Measurements from ENCODE around the gene GIMAP7. TPM values are rescaled to one million over a fixed set of nuclear protein-coding genes. Genes with fewer than 3 reads are reported as not detected.

GIMAP7 gene
- total and polyA plus RNA-seq, 2 experiments from 2014 or later, result not detected

GRCh38 chr7:150471886-150472285 is 42.8 kb upstream of the GIMAP7 start:
- H3K27ac ChIP-seq, result no peak overlapping the region
- H3K27me3 ChIP-seq, result peaks cover 4% of the 10 kb centered on the region
- H3K4me3 ChIP-seq, result no peak overlapping the region
- DNase-seq (ENCODE audit: low read depth in 1 of 2, low spot score in 1 of 2), result no peak
- no peaks in the 10 kb centered on the region for H3K4me1 ChIP-seq (ENCODE audit: low read depth)
- TF ChIP-seq, protein P1, sequence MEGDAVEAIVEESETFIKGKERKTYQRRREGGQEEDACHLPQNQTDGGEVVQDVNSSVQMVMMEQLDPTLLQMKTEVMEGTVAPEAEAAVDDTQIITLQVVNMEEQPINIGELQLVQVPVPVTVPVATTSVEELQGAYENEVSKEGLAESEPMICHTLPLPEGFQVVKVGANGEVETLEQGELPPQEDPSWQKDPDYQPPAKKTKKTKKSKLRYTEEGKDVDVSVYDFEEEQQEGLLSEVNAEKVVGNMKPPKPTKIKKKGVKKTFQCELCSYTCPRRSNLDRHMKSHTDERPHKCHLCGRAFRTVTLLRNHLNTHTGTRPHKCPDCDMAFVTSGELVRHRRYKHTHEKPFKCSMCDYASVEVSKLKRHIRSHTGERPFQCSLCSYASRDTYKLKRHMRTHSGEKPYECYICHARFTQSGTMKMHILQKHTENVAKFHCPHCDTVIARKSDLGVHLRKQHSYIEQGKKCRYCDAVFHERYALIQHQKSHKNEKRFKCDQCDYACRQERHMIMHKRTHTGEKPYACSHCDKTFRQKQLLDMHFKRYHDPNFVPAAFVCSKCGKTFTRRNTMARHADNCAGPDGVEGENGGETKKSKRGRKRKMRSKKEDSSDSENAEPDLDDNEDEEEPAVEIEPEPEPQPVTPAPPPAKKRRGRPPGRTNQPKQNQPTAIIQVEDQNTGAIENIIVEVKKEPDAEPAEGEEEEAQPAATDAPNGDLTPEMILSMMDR (IDR thresholded peaks at IDR 0.05; ENCODE audit: low read depth, low read length), result no peak
- no peaks in the 10 kb centered on the region for H3K36me3 ChIP-seq
- H3K9me3 ChIP-seq (ENCODE audit: low read depth), result no peaks in the 10 kb centered on the region

DNA sequence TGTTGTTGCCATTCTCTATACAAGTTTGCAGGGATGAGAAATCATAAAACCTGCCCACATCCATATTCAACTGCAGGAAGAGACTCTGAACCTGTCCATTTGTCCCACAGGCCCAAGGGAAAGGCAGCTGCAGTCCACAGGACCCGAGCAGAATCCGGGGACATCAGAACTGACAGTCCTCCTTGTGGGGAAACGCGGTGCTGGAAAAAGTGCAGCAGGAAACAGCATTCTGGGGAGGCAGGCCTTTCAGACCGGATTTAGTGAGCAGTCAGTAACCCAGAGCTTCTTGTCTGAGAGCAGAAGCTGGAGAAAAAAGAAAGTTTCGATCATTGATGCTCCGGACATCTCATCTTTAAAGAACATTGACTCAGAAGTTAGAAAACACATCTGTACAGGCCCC is 40.8 kb upstream of the GIMAP7 start:
- Histone ChIP-seq H3K9me3 (ENCODE audit: low read depth) (no peaks in the 10 kb centered on the region), H3K27me3 (no peaks in the 10 kb centered on the region), H3K4me1 (ENCODE audit: low read depth) (no peaks in the 10 kb centered on the region), H3K36me3 (no peaks in the 10 kb centered on the region), H3K4me3 (no peak overlapping the region), H3K27ac (no peak overlapping the region)
- DNase-seq (ENCODE audit: low read depth in 1 of 2, low spot score in 1 of 2), result no peak
- TF ChIP-seq, protein P1 (IDR thresholded peaks at IDR 0.05; ENCODE audit: low read depth, low read length), result no peak

DNA sequence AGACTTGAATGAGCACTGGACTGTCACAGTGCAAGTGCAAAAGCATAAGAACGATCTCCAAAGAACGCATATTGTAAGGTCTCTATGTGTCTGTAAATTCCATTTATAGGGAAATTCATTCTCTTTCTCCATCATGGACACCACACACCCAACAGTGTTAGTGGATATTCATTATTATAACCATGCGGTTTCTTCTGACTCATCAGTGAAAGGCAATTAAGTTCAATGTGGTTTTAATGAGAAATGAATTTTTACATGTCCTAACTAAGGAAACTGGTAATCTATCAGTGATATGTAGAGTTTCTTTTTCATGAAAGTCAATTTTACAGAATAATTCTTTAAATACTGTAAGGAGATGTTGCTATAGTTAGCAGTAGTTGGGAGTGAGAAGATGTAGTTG is 38.4 kb upstream of the GIMAP7 start:
- no peak for DNase-seq (ENCODE audit: low read depth in 1 of 2, low spot score in 1 of 2)
- H3K36me3 ChIP-seq, result no peaks in the 10 kb centered on the region
- no peaks in the 10 kb centered on the region for H3K27me3 ChIP-seq
- TF ChIP-seq, protein P1 (IDR thresholded peaks at IDR 0.05; ENCODE audit: low read depth, low read length), result no peak
- no peak overlapping the region for H3K27ac ChIP-seq
- no peak overlapping the region for H3K4me3 ChIP-seq
- H3K4me1 ChIP-seq (ENCODE audit: low read depth), result no peaks in the 10 kb centered on the region
- H3K9me3 ChIP-seq (ENCODE audit: low read depth), result no peaks in the 10 kb centered on the region

DNA sequence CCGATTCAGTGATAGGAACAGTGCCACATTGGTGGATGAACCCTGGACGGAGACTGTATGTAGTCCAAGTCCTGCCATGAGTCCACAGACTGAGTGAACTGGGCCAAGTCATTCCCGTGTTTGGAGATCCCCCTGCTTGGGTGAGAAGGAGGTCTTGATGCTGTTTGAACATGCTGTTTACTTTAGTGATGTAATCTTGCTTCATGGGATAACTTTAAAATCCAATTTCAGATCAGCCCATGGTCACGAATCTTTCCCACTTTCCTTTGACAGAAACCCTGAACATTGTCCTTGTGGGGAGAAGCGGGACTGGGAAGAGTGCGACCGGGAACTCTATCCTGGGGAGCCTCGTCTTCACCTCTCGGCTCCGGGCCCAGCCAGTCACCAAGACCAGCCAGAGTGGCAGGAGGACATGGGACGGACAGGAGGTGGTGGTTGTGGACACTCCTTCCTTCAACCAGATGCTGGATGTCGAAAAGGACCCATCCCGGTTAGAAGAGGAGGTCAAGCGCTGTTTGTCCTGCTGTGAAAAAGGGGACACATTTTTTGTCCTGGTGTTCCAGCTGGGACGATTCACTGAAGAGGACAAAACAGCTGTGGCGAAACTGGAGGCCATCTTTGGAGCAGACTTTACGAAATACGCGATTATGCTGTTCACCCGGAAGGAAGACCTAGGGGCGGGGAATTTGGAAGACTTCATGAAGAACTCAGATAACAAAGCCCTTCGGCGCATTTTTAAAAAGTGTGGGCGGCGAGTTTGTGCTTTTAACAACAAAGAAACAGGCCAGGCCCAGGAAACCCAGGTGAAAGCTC is 37.6 kb upstream of the GIMAP7 start:
- H3K27me3 ChIP-seq, result no peaks in the 10 kb centered on the region
- DNase-seq (ENCODE audit: low read depth in 1 of 2, low spot score in 1 of 2), result no peak
- no peak overlapping the region for H3K27ac ChIP-seq
- TF ChIP-seq, protein P1 (IDR thresholded peaks at IDR 0.05; ENCODE audit: low read depth, low read length), result no peak
- no peaks in the 10 kb centered on the region for H3K4me1 ChIP-seq (ENCODE audit: low read depth)
- H3K36me3 ChIP-seq, result no peaks in the 10 kb centered on the region
- H3K9me3 ChIP-seq (ENCODE audit: low read depth), result no peaks in the 10 kb centered on the region
- no peak overlapping the region for H3K4me3 ChIP-seq

DNA sequence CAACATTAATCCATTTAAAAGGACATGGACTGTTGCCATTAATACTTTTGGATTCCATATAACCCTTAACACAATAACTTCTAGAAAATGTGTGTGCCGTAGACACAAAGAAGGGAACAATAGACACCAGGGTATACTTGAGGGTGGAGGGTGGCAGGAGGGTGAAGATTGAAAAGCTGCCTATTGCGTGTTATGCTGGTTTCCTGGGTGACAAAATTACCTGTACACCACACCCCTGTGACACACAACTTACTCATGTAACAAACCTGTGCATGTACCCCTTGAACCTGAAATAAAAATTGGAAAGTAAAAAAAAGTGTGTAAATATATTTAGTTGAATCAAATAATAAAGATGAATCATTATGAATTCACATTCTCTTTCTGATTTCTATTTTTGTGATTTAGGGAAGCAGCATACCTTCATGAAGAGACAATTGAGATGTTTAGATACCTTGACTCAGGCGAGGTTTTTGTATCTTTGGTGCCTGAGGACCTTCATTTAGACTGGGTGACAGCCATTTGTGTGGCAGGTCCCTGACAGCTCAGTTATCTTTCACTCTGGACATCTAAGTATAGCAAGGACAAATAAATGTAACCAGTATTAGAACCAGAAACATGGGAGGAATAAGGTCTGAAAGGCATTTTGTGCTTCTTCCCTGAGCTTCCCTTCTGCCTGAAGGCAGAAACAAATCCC is 35.5 kb upstream of the GIMAP7 start:
- no peak for DNase-seq (ENCODE audit: low read depth in 1 of 2, low spot score in 1 of 2)
- no peaks in the 10 kb centered on the region for H3K4me1 ChIP-seq (ENCODE audit: low read depth)
- no peak overlapping the region for H3K27ac ChIP-seq

More for the DNA sequence above, 35.5 kb upstream of the GIMAP7 start:
- H3K27me3 ChIP-seq, result no peaks in the 10 kb centered on the region
- no peaks in the 10 kb centered on the region for H3K9me3 ChIP-seq (ENCODE audit: low read depth)
- TF ChIP-seq, protein P1 (IDR thresholded peaks at IDR 0.05; ENCODE audit: low read depth, low read length), result no peak
- no peaks in the 10 kb centered on the region for H3K36me3 ChIP-seq
- H3K4me3 ChIP-seq, result no peak overlapping the region
